Cardiac muscle cell (in vitro differentiated cells and primary cell): ENCODE data around the gene HIVEP2. TPM values are rescaled to one million over a fixed set of nuclear protein-coding genes. Genes with fewer than 3 reads are reported as not detected.

ENCODE experiments used
- DNase-seq, 2 donors: peaks; one replicate each; pipeline versions ENCODE4 v3.0.0 to v3.0.0-alpha.2; 2010 to 2017; ENCODE audit warnings: low read depth in 1 of 2, low spot score in 1 of 2
- H3K27ac ChIP-seq: fragments of 200-600 bp; sonication (generic); 2 replicates; pipeline ENCODE4 v1.5.1; 2016
- H3K27me3 ChIP-seq: fragments of 200-600 bp; sonication (generic); 2 replicates; pipeline ENCODE4 v1.6.0; 2016; ENCODE audit warnings: control low read depth
- H3K36me3 ChIP-seq: fragments of 200-600 bp; sonication (generic); 2 replicates; pipeline ENCODE4 v1.5.1; 2016; ENCODE audit warnings: control low read depth
- H3K4me1 ChIP-seq: fragments of 200-600 bp; sonication (generic); 2 replicates; pipeline ENCODE4 v1.8.1; 2017; ENCODE audit warnings: low read depth, mild to moderate bottlenecking, mixed run types
- H3K4me3 ChIP-seq: fragments of 200-600 bp; sonication (generic); 2 replicates; pipeline ENCODE4 v1.5.1; 2016; ENCODE audit warnings: mild to moderate bottlenecking
- H3K9me3 ChIP-seq: fragments of 200-600 bp; sonication (generic); 2 replicates; pipeline ENCODE4 v1.5.1; 2017; ENCODE audit warnings: low read depth, mild to moderate bottlenecking, control low read depth
- CTCF ChIP-seq: IDR thresholded peaks from 2 replicates; pipeline ENCODE4 v1.5.1; 2012; ENCODE audit warnings: low read depth, mild to moderate bottlenecking, low read length
- polyA plus RNA-seq: library from polyadenylated mRNA; unstranded; fragments of >200 nt; fragmentation: Nextera tagmentation; extraction: Ambion mirVana; gene quantifications from 2 replicates; pipeline ENCODE4 v1.2.1, GENCODE V29; 2016
- total RNA-seq: library from RNA; depleted of rRNA; stranded (reverse); fragments of >200 nt; gene quantifications from 2 replicates; pipeline ENCODE4 v1.2.3, GENCODE V29; 2016

The HIVEP2 gene
- total and polyA plus RNA-seq, 2 experiments from 2014 or later, result 3.6 to 18.0 TPM

- H3K27me3 ChIP-seq, result no peaks in the 10 kb centered on the region
- no peak for DNase-seq
- no peak overlapping the region for H3K27ac ChIP-seq
- no peak for TF ChIP-seq CTCF
- H3K4me3 ChIP-seq, result no peak overlapping the region
- no peaks in the 10 kb centered on the region for H3K9me3 ChIP-seq
- H3K4me1 ChIP-seq, result peaks cover 8% of the 10 kb centered on the region
- H3K36me3 ChIP-seq, result no peaks in the 10 kb centered on the region
These were observed 215.4 kb downstream of the HIVEP2 start for GRCh38 chr6:142729618-142730017.

- Histone ChIP-seq H3K4me3 (no peak overlapping the region), H3K27ac (no peak overlapping the region), H3K4me1 (peaks cover 8% of the 10 kb centered on the region), H3K27me3 (no peaks in the 10 kb centered on the region), H3K36me3 (no peaks in the 10 kb centered on the region), H3K9me3 (no peaks in the 10 kb centered on the region)
- TF ChIP-seq CTCF, result no peak
- peak in 1 of 2 donors; percentile 90 for DNase-seq
These were observed 216.0 kb downstream of the HIVEP2 start for GRCh38 chr6:142728910-142729481.

GRCh38 chr6:142728364-142728763 lies 216.6 kb downstream of the HIVEP2 start:
- Histone ChIP-seq H3K36me3 (no peaks in the 10 kb centered on the region), H3K27ac (no peak overlapping the region), H3K9me3 (no peaks in the 10 kb centered on the region), H3K4me3 (no peak overlapping the region), H3K4me1 (peaks cover 8% of the 10 kb centered on the region), H3K27me3 (no peaks in the 10 kb centered on the region)
- no peak for TF ChIP-seq CTCF
- peak in 1 of 2 donors; percentile 25 for DNase-seq

- no peak for DNase-seq
- Histone ChIP-seq H3K4me1 (peaks cover 8% of the 10 kb centered on the region), H3K4me3 (no peak overlapping the region), H3K36me3 (no peaks in the 10 kb centered on the region), H3K9me3 (no peaks in the 10 kb centered on the region), H3K27me3 (no peaks in the 10 kb centered on the region), H3K27ac (no peak overlapping the region)
- TF ChIP-seq CTCF, result no peak
These were observed 218.4 kb downstream of the HIVEP2 start for GRCh38 chr6:142726616-142727015.

- no peak for DNase-seq
- H3K27me3 ChIP-seq, result no peaks in the 10 kb centered on the region
- H3K4me3 ChIP-seq, result no peak overlapping the region
- no peaks in the 10 kb centered on the region for H3K36me3 ChIP-seq
- TF ChIP-seq CTCF, result no peak
- no peaks in the 10 kb centered on the region for H3K9me3 ChIP-seq
- peaks cover 8% of the 10 kb centered on the region for H3K4me1 ChIP-seq
- no peak overlapping the region for H3K27ac ChIP-seq
These were observed 219.8 kb downstream of the HIVEP2 start for GRCh38 chr6:142725024-142725770.
